Measurements from ENCODE around the gene COL27A1. TPM values are rescaled to one million over a fixed set of nuclear protein-coding genes. Genes with fewer than 3 reads are reported as not detected.

The COL27A1 gene
- total RNA-seq, 1 donor from 2014 or later = 1.0 TPM

DNA sequence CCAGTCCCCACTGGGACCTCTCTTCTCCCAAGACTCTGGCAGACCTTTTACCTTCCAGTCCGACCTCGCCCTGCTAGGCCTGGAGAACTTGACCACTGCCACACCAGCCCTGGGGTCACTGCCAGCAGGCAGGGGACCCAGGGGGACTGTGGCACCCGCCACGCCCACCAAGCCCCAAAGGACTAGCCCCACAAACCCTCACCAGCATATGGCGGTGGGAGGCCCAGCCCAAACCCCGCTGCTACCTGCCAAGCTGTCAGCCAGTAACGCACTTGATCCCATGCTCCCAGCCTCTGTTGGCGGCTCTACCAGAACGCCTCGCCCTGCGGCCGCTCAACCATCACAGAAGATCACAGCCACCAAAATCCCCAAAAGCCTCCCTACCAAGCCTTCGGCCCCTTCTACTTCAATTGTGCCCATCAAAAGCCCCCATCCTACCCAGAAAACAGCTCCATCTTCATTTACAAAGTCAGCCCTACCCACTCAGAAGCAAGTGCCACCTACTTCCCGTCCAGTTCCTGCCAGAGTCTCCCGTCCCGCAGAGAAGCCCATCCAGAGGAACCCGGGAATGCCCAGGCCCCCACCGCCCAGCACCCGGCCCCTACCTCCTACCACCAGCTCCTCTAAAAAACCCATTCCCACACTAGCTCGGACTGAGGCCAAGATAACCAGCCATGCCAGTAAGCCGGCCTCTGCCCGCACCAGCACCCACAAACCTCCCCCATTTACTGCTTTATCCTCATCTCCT is 13.1 kb downstream of the COL27A1 start:
- DNase-seq (ENCODE audit: low read depth in 2 of 2) = no peak

- no peak for DNase-seq (ENCODE audit: low read depth in 2 of 2)
Observed at GRCh38 chr9:114169029-114169951, 14.0 kb downstream of the COL27A1 start.

- no peak for DNase-seq (ENCODE audit: low read depth in 2 of 2)
Observed at GRCh38 chr9:114169952-114170770, 14.8 kb downstream of the COL27A1 start.

GRCh38 chr9:114170771-114171461 is 15.6 kb downstream of the COL27A1 start:
- DNase-seq (ENCODE audit: low read depth in 2 of 2) = no peak

DNA sequence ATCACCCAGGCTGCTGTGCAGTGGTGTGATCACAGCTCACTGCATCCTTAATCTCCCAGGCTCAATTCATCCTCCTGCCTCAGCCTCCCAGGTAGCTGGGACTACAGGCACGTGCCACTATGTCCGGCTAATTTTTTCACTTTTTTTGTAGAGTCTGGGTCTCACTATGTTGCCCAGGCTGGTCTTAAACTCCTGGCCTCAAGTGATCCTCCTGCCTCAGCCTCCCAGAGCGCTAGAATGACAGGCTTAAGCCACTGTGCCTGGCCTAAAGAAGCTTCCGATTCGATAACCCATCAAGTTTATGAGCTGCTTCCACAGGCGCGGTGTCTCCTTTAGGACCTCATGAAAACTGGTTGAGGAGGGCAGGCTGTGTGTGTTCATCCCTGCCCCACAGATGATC is 16.2 kb downstream of the COL27A1 start:
- DNase-seq (ENCODE audit: low read depth in 2 of 2) = no peak

DNA sequence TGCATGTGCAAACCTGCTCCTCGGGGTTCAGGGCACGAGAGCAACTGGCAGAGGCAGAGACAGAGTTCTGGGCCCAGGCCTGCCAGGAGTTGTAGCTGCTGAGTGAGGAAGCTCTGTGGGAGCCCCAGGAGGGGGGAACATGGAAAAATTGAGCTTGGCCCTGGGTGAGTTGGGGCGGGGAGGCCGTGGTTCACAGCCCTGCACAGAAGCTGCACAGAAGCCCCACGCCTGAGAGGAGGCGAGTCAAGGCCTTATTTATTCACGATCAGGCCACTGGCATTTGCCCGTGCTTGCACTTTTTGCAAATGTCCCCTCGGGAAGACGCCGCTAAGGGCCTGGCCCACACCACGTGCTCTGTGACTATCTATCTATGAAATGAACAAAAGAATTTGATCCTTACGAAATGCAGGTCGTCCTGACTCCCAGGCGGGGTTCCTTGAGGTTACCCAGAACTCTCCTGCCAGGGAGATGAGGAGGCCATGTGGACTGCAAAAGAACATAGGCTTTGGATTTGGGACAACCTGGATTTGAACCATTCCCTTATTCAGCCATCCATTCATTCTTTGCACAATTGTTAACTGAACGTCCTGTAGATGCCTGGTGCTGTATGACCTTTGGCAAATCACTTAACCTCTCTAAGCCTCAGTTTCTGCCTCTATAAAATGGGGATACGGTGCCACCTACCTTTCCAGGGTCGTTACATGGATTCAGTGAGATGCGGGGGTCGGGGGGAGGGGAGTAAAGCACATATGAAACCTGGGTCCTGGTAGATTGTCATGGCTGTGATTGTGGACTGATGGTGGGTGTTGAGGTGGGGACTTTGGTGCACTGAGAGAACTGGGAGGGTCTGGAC is 17.9 kb downstream of the COL27A1 start:
- DNase-seq (ENCODE audit: low read depth in 2 of 2) = no peak

DNA sequence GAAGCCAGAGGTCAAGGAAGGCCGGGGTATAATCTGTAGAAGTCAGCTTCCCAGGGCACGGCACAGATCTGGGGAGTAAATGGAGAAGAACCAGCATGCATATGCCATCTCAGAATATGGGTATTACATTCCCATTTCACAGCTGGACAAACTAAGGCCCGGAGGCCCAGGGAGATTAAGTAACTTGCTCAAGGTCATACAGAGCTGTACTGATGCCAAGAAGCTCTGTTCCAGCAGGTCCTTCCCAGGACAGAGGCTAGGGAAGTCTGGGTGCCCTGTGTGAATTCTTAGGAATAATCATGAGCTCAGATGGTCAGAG is 19.2 kb downstream of the COL27A1 start:
- no peak for DNase-seq (ENCODE audit: low read depth in 2 of 2)

DNA sequence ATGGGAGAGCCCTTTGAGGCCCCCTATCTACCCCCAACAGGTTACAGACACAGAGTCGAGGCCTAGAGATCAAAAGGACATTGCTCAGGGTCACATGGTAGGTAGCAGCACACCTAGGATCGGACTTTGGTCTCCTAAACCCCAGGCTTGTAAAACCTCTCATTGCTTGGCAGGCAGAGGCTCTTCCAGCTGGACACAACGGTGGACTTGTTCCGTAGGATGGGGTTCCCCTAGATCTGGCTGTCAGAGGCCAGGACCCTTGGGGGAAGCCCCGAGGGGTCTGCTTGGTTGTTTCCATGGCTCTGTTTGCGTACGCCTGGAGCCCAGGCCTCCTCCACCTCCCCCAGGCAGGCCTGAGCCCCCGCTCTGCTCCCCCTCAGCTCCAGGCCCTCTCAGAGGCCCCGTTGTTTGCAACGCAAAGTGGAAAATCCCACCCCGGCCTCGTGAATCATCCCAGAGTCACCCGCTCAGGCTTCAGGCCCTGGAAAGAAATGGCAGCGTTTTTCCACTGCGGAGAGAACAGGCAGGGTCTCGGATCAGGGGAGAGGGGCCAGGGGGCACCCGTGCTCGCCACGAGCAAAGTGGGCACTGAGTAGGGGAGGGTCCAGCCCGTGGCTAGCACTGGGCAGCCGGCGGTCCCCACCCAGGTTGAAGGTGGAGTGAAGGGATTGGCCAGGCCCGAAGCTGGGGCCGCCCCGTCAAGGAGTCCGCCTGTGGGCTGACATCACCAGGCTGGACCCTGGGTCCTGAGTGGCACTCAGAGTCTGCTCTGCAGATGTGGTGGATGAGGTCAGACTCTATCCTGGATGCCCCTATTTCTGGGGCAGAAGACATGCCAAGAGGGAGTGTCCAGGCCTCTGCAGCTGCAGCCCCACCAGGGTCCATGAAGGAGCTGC is 19.8 kb downstream of the COL27A1 start:
- peak in 1 of 2 donors; percentile 59 for DNase-seq (ENCODE audit: low read depth in 2 of 2)

DNA sequence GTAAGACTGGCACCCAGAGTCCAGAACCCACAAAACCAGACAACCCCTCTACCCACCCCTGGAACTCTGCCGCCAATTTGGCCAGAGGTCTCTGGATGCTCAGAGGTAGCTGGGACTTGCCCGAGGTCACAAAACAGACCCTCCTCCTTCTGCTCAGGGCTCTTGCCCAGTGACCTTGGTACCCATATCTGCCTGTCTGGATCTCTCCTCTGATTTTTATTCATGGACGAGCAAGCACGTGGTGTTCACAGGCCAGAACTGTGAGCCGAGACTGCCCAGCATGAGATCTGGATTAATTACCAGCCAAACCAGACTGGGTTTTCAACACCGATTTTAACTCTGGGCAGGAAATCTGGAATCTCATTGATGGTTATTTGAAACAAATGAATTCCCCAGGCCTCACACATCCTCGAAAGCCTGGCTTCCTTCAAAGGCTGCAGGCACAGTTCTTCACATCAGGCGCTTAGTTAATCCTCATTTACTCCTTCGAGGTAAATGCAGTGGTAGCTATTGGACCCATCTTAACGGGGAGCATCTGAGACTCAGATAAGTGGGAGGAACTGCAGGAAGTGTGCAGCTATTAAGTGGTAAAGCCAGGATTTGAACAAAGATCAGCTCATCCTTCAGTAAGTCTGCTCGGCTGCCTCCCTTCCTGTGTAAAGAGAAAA is 21.4 kb downstream of the COL27A1 start:
- no peak for DNase-seq (ENCODE audit: low read depth in 2 of 2)

DNA sequence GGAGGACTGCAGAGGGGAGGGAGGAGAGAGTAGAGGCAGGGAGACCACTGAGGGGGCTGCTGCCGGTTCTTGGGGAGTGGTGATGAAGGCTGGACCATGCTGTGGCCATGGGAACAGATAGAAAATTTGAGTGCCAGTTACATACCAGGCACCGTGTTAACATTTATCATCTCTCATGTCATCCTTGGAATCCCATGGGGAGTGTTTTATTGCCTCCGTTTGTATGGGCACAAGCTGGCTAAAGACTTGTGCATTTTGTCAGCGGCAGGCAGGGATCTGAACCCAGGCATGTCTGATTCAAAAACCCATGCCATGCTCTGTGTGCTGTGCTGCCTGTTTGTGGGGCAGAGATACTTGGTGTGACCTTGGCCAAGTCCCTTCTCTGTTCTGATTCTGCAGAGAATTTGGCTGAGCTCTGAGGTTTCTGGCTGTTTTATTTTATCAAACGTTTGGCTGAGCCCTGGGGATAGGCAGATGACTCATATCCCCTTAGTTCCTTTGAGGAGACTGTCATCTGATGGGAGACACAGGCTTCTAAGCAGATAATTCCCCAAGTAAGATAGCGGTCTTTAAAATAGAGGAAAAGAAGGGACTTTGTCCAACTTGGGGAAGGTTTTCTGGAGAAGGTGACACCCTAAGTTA is 22.2 kb downstream of the COL27A1 start:
- DNase-seq (ENCODE audit: low read depth in 2 of 2) = peak in 1 of 2 donors; percentile 48

DNA sequence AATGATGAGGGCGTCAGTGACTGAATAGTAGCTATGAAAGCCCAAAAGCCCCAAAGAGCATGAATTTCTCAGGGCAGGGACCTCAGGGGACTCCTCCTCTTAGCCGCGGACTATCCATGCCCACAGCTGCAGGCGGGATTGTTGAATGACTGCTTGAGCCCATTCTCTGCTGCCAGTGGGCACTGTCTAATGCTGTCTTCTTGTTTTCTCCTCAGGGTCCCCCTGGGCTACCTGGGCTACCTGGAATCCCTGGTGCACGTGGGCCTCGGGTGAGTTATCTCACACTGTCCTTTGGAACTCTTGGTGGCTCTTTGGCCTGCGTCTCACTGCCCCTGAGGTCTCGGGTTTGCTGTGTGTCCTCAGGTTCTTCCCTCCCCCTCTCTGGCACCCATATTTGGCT is 22.7 kb downstream of the COL27A1 start:
- no peak for DNase-seq (ENCODE audit: low read depth in 2 of 2)

DNA sequence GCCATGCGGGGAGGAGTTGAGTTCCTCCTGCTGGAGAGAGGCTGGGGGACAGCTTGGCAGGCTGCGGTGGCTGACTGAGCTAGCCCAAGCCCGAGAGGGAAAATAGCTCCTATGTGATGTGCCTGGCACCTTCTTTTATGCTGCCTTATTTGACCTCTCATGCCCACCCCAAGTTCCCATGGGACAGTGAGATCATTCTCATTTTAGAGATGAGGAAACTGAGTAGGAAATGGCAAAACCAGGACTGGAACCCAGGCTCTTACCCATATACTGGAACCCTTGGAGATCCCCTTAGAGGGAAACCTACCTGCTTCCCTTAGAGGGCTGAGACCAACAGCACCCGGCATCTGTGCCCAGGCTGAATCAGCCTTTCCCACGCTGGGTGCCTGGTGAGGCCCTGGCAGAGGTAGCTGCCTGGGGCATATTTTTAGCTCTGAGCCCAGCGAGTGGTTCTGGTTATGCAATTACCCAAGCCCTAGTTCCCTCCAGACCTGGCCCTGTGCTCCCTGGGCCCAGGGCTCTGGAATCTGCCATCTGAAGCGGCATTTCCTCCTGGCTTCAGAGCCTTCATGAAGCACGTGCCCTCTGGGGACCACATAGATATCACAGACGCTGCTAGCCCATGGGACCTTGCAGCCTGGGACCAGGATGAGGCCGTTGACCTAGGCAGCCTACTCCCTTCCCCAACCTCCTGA is 23.6 kb downstream of the COL27A1 start:
- DNase-seq (ENCODE audit: low read depth in 2 of 2) = no peak

- no peak for DNase-seq (ENCODE audit: low read depth in 2 of 2)
Observed at GRCh38 chr9:114179516-114179915, 24.2 kb downstream of the COL27A1 start.

GRCh38 chr9:114180696-114181606 is 25.6 kb downstream of the COL27A1 start:
- peak in 1 of 2 donors; percentile 54 for DNase-seq (ENCODE audit: low read depth in 2 of 2)

- DNase-seq (ENCODE audit: low read depth in 2 of 2) = no peak
Observed at GRCh38 chr9:114181607-114182409, 26.5 kb downstream of the COL27A1 start.

- DNase-seq (ENCODE audit: low read depth in 2 of 2) = no peak
Observed at GRCh38 chr9:114183006-114183405, 27.7 kb downstream of the COL27A1 start.
